Endothelial cell of umbilical vein (primary cell): ENCODE data around the gene HIP1R. TPM values are rescaled to one million over a fixed set of nuclear protein-coding genes. Genes with fewer than 3 reads are reported as not detected.

ENCODE experiments used
- BruUV-seq: library from RNA; stranded (reverse); fragments of 400-500 nt; replicated peaks from 2 replicates; lab custom pipeline; 2021; lab: Mats Ljungman, UMichigan
- CTCF ChIA-PET: fragments of 300-600, 350-600 bp; sonication (Branson Sonifier 250); formaldehyde crosslinking; loops from one replicate; lab custom pipeline; 2021; ENCODE audit warnings: antibody characterized with exemption, inconsistent platforms; lab: Charles Lee
- POLR2A ChIA-PET: fragments of 300-600, 350-600 bp; sonication (Branson Sonifier 250); formaldehyde crosslinking; loops from one replicate; lab custom pipeline; 2021; ENCODE audit warnings: antibody characterized with exemption, inconsistent platforms; lab: Charles Lee
- DNase-seq: peaks from one replicate; pipeline ENCODE4 v3.0.0-alpha.2; 2011; ENCODE audit warnings: low read depth, low spot score
- FAIRE-seq: peaks from 2 replicates; lab custom pipeline; 2011; peaks lifted over from hg19 to GRCh38; lab: Jason Lieb, UNC
- H2AFZ ChIP-seq: 2 replicates; pipeline ENCODE4 v1.6.0; 2012; ENCODE audit warnings: low read depth, low read length, control low read depth, inconsistent platforms
- H3K27ac ChIP-seq: 2 replicates; pipeline ENCODE4 v1.5.1; 2011; ENCODE audit warnings: low read depth, mild to moderate bottlenecking, control low read depth, low read length, moderate library complexity; ENCODE audit not compliant: insufficient read depth
- H3K27me3 ChIP-seq, 2 experiments: 2 replicates each; pipeline versions ENCODE4 v1.6.0 to v1.6.1; 2011; ENCODE audit warnings: low read length in 2 of 2, mixed read lengths in 1 of 2; ENCODE audit not compliant: control insufficient read depth in 2 of 2, insufficient read depth in 2 of 2
- H3K36me3 ChIP-seq, 2 experiments: 2 replicates in 1 of 2; 3 replicates in 1 of 2; pipeline ENCODE4 v1.5.1; 2011; ENCODE audit warnings: low read length in 2 of 2, mild to moderate bottlenecking in 1 of 2, moderate library complexity in 1 of 2; ENCODE audit not compliant: control insufficient read depth in 2 of 2, insufficient read depth in 2 of 2; ENCODE audit errors: extremely low read depth in 1 of 2
- H3K4me1 ChIP-seq: 3 replicates; pipeline ENCODE4 v1.5.1; 2011; ENCODE audit warnings: mild to moderate bottlenecking, low read length; ENCODE audit not compliant: control insufficient read depth, insufficient read depth; ENCODE audit errors: extremely low read depth
- H3K4me2 ChIP-seq: 2 replicates; pipeline ENCODE4 v1.6.1; 2011; ENCODE audit warnings: low read length, control low read depth, mixed read lengths; ENCODE audit not compliant: insufficient read depth
- H3K4me3 ChIP-seq, 3 experiments: fragments of 200-600 bp in 1 of 3; sonication (generic), shearing (Covaris generic) in 1 of 3; replicated peaks in 1 of 3; 2 replicates each; pipeline ENCODE4 v1.5.1; 2011 to 2016; ENCODE audit warnings: control low read depth in 3 of 3, low read length in 3 of 3, mild to moderate bottlenecking in 2 of 3, inconsistent platforms in 1 of 3, low read depth in 1 of 3, moderate library complexity in 1 of 3; ENCODE audit not compliant: insufficient read depth in 1 of 3
- H3K79me2 ChIP-seq: 2 replicates; pipeline ENCODE4 v1.6.0; 2012; ENCODE audit warnings: low read length, inconsistent platforms; ENCODE audit not compliant: control insufficient read depth, insufficient read depth
- H3K9ac ChIP-seq: replicated peaks from 2 replicates; pipeline ENCODE3; 2011; ENCODE audit warnings: low read length, control low read depth; ENCODE audit not compliant: insufficient read depth; ENCODE audit errors: extremely low read depth
- H3K9me1 ChIP-seq: replicated peaks from 3 replicates; pipeline ENCODE4 v1.6.0; 2011; ENCODE audit warnings: mild to moderate bottlenecking, low read length; ENCODE audit not compliant: control insufficient read depth, insufficient read depth; ENCODE audit errors: extremely low read depth
- H3K9me3 ChIP-seq: replicated peaks from 2 replicates; pipeline ENCODE4 v1.5.1; 2012; ENCODE audit warnings: low read length, inconsistent platforms; ENCODE audit not compliant: control insufficient read depth, insufficient read depth
- H4K20me1 ChIP-seq: replicated peaks from 2 replicates; pipeline ENCODE3; 2011; ENCODE audit warnings: mild to moderate bottlenecking, low read length; ENCODE audit not compliant: control insufficient read depth, insufficient read depth; ENCODE audit errors: extremely low read depth
- EZH2 ChIP-seq: IDR thresholded peaks from 2 replicates; pipeline ENCODE4 v1.6.1; 2012; ENCODE audit warnings: borderline replicate concordance, low read depth, mild to moderate bottlenecking, moderate library complexity, low read length, inconsistent platforms; ENCODE audit not compliant: severe bottlenecking
- FOS ChIP-seq: IDR thresholded peaks from 2 replicates; pipeline ENCODE4 v1.6.1; 2011; ENCODE audit warnings: mild to moderate bottlenecking, low read length, moderate library complexity, borderline replicate concordance; ENCODE audit not compliant: insufficient read depth
- GATA2 ChIP-seq: IDR thresholded peaks from 2 replicates; pipeline ENCODE4 v1.7.0; 2011; ENCODE audit warnings: low read depth, mild to moderate bottlenecking, moderate library complexity, mixed read lengths, low read length; ENCODE audit not compliant: insufficient read length, insufficient read depth
- JUN ChIP-seq: IDR thresholded peaks from 2 replicates; pipeline ENCODE4 v1.6.1; 2011; ENCODE audit warnings: borderline replicate concordance, low read depth; ENCODE audit not compliant: insufficient read length, insufficient read depth
- MYC ChIP-seq: IDR thresholded peaks from one replicate; pipeline ENCODE4 v1.6.1; 2011; ENCODE audit warnings: mild to moderate bottlenecking, low read depth, low read length
- POLR2AphosphoS5 ChIP-seq: IDR thresholded peaks from 2 replicates; pipeline ENCODE4 v1.6.1; 2012; ENCODE audit warnings: low read depth, mild to moderate bottlenecking, control low read depth, low read length, moderate library complexity; ENCODE audit not compliant: insufficient read depth
- dilution Hi-C: fragments of 300-500 bp; cut with MboI; formaldehyde crosslinking; loops from one replicate; pipeline ENCODE4 v1.15.0; 2019; ENCODE audit warnings: low sequenced_read_pairs; ENCODE audit not compliant: extremely low pct_ligation_motif_present
- intact Hi-C: fragments of 100-400 bp; cut with micrococcal nuclease; formaldehyde crosslinking; loops from one replicate; pipeline ENCODE4 v1.10.0; 2022
- polyA plus RNA-seq, 4 experiments: library from polyadenylated mRNA; depleted of rRNA in 3 of 4; stranded (reverse) in 3 of 4; unstranded in 1 of 4; fragments of >200 nt; gene quantifications; 2 replicates each; pipeline versions ENCODE4 v1.2.1 to v1.2.3, GENCODE V29; 2011 to 2012; ENCODE audit warnings: missing spikeins in 1 of 4
- total RNA-seq: library from RNA; stranded (reverse); gene quantifications from 2 replicates; pipeline ENCODE4 v1.2.3, GENCODE V29; 2021

Gene HIP1R
- total and polyA plus RNA-seq, 2 donors (not counting 3 experiments of a cell fraction or from before 2014, with no cell fraction given): 111 to 122 TPM

- POLR2A ChIA-PET: no interaction called here
- Histone ChIP-seq H3K36me3 (no peaks in the 10 kb centered on the region), H3K4me3 (no peak overlapping the region), H3K27ac (no peak overlapping the region), H3K9ac (no peak overlapping the region), H3K9me1 (no peaks in the 10 kb centered on the region), H4K20me1 (no peaks in the 10 kb centered on the region), H3K79me2 (peaks cover 89% of the 10 kb centered on the region), H3K27me3 (no peaks in the 10 kb centered on the region), H3K4me1 (peaks cover 8% of the 10 kb centered on the region), H3K4me2 (no peak overlapping the region), H3K9me3 (no peaks in the 10 kb centered on the region), H2AFZ (no peak overlapping the region)
- CTCF ChIA-PET: interaction anchor here (1.2 to 3.0 kb wide), 5 partner anchors 8 to 359 kb away, joined by 3 to 13 read pairs (median 7); no protein-coding TSS in a partner anchor
- intact Hi-C loops (no loop called here), dilution Hi-C loops (no loop called here)
- TF ChIP-seq FOS (no peak), GATA2 (no peak), EZH2 (no peak), POLR2AphosphoS5 (no peak), MYC (no peak)
- DNase-seq (no peak), FAIRE-seq (no peak)
- no TSS peak for BruUV-seq
These were observed 43.7 kb downstream of the HIP1R start for GRCh38 chr12:122878780-122879612.

GRCh38 chr12:122880155-122880667 lies 45.0 kb downstream of the HIP1R start:
- Histone ChIP-seq H3K27me3 (no peaks in the 10 kb centered on the region), H3K4me2 (no peak overlapping the region), H3K4me1 (peaks cover 19% of the 10 kb centered on the region), H3K36me3 (no peaks in the 10 kb centered on the region), H2AFZ (no peak overlapping the region), H3K9me1 (no peaks in the 10 kb centered on the region), H3K9ac (no peak overlapping the region), H3K4me3 (no peak overlapping the region), H3K9me3 (no peaks in the 10 kb centered on the region), H4K20me1 (no peaks in the 10 kb centered on the region), H3K79me2 (peaks cover 94% of the 10 kb centered on the region), H3K27ac (no peak overlapping the region)
- CTCF ChIA-PET: interaction anchor here (1.0 to 3.0 kb wide), 9 partner anchors 8 to 358 kb away, joined by 3 to 13 read pairs (median 4); no protein-coding TSS in a partner anchor
- TF ChIP-seq POLR2AphosphoS5 (no peak), EZH2 (no peak), JUN (no peak)
- FAIRE-seq: no peak
- intact Hi-C loops (no loop called here), dilution Hi-C loops (no loop called here)
- DNase-seq: no peak
- POLR2A ChIA-PET: no interaction called here
- BruUV-seq: no TSS peak
